Epithelial cell of esophagus (primary cell): ENCODE measurements around the gene PALLD.

ENCODE experiments used
- DNase-seq: peaks from one replicate; pipeline ENCODE4 v3.0.0; 2010; ENCODE audit warnings: low read depth
- H3K4me3 ChIP-seq: 2 replicates; pipeline ENCODE4 v1.5.1; 2011; ENCODE audit warnings: mild to moderate bottlenecking, low read length, control low read depth
- CTCF ChIP-seq: IDR thresholded peaks from 2 replicates; pipeline ENCODE4 v1.5.1; 2011; ENCODE audit warnings: low read depth, mild to moderate bottlenecking, low read length, control low read depth, inconsistent platforms; ENCODE audit not compliant: insufficient read depth; ENCODE audit errors: missing control alignments

PALLD gene

GRCh38 chr4:168882650-168883233, 385.9 kb downstream of the PALLD start:
- peak; percentile 77 for DNase-seq
- no peak for TF ChIP-seq CTCF
- H3K4me3 ChIP-seq, result no peak overlapping the region

GRCh38 chr4:168883513-168883912, 386.7 kb downstream of the PALLD start:
- TF ChIP-seq CTCF, result no peak
- no peak overlapping the region for H3K4me3 ChIP-seq
- DNase-seq, result no peak

GRCh38 chr4:168884251-168885124, 387.6 kb downstream of the PALLD start:
- no peak for DNase-seq
- H3K4me3 ChIP-seq, result no peak overlapping the region
- no peak for TF ChIP-seq CTCF

- no peak for TF ChIP-seq CTCF
- no peak for DNase-seq
- no peak overlapping the region for H3K4me3 ChIP-seq
These were observed 388.5 kb downstream of the PALLD start for GRCh38 chr4:168885400-168885799.

- no peak overlapping the region for H3K4me3 ChIP-seq
- no peak for TF ChIP-seq CTCF
- DNase-seq, result peak; percentile 58
These were observed 389.5 kb downstream of the PALLD start for GRCh38 chr4:168886351-168886750.

GRCh38 chr4:168887809-168888208, 391.0 kb downstream of the PALLD start:
- H3K4me3 ChIP-seq, result no peak overlapping the region
- no peak for DNase-seq
- TF ChIP-seq CTCF, result no peak

GRCh38 chr4:168888715-168889215, 391.9 kb downstream of the PALLD start:
- no peak overlapping the region for H3K4me3 ChIP-seq
- TF ChIP-seq CTCF, result no peak
- DNase-seq, result no peak
